Stimulated activated naive CD8-positive, alpha-beta T cell treated with anti-CD3 and anti-CD28 coated beads, Interleukin-15, Interleukin-2, amounts not matched to agents 100 ng/mL and 50 ng/mL, for 24 hours (primary cell): ENCODE results near the gene STX18.
"Not testable (repeated sequence)": the region's sequence is repeated elsewhere in the genome, so short reads cannot be mapped to it uniquely, and the experiment has no call there.

Experiments
- H3K27ac Mint-ChIP-seq: one replicate; pipeline ENCODE4 v1.8.0; 2021; ENCODE audit warnings: mild to moderate bottlenecking, mixed read lengths
- H3K27me3 Mint-ChIP-seq: one replicate; pipeline ENCODE4 v1.8.0; 2021; ENCODE audit warnings: mixed read lengths
- H3K36me3 Mint-ChIP-seq: one replicate; pipeline ENCODE4 v1.8.0; 2021; ENCODE audit warnings: low read depth, mixed read lengths
- H3K4me1 Mint-ChIP-seq: one replicate; pipeline ENCODE4 v1.8.0; 2021; ENCODE audit warnings: low read depth, mixed read lengths
- H3K4me3 Mint-ChIP-seq: one replicate; pipeline ENCODE4 v1.8.0; 2021; ENCODE audit warnings: mild to moderate bottlenecking, mixed read lengths
- H3K9me3 Mint-ChIP-seq: one replicate; pipeline ENCODE4 v1.8.0; 2021; ENCODE audit warnings: mixed read lengths

The STX18 gene

DNA sequence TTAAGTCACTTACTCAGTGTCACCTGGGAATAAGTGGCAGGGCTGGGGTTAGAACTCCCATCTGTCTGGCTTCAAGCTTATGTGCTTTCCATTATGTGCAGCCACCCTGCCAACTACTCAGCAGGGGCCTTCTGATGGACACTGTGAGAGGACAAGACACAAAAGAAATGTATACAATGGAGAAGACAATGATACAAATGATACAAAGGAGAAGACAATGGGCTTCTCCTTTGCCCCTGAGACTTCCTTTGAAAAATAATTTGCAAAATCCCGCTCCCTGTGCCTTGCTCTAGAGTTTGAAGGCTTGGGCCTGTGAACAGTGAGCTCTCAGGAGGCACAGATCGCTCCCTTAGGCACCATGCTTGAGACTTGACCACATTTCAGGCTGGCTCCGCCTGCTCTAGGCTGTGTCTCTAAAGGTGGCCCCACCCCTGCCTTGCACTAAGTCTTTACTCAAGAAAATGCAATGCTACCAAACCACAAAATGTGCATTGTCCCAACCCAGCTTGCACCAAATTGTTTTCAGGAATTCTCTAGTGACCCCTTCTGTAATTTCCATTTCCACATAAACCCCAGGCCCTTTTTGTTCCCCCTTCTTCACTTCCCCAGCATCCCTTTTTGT is 27.1 kb upstream of the STX18 start:
- Mint-ChIP-seq H3K4me1 (no peaks in the 10 kb centered on the region), H3K27ac (no peak overlapping the region), H3K4me3 (no peak overlapping the region), H3K36me3 (peaks cover 32% of the 10 kb centered on the region), H3K9me3 (no peaks in the 10 kb centered on the region), H3K27me3 (no peaks in the 10 kb centered on the region)

DNA sequence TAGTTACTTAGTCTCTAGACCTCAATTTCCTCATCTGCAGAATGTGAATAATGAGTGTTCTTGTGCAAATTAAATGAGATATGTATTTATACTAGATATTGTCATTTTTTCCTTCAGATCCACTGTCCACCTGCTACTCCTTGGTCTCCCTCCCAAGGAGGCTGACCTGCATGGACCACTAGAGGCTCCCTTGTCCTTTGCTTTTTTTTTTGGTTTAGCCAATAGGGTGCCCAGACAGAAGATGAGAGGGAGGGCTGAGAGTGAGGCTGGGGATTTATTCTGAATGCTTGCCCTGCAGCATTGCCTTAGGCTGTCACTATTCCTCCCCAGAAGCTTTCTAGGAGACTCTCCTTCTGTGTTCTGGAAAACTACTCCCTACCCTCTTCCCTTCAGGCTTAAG is 24.5 kb upstream of the STX18 start:
- H3K36me3 Mint-ChIP-seq, result peaks cover 42% of the 10 kb centered on the region
- not testable (repeated sequence) for H3K9me3 Mint-ChIP-seq, H3K27ac Mint-ChIP-seq, H3K4me3 Mint-ChIP-seq, H3K27me3 Mint-ChIP-seq, H3K4me1 Mint-ChIP-seq

DNA sequence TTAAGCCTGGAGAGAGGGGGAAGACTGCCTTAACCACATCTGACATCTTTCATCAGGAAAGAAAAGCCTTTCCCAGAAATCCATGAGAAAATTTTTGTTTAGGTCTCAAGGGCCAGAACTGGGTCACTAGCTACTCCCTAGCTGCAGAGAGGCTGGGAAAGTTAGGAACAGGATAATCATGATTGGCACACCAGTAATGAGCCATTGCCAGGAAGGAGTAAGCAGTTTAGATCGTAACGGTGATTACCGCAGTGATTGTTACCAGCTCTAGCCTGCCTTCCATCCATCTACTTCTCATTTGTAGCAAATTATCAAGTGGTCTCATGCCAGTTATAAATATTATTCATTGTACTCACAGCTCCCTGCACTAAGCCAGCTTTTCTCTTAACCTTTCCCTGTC is 22.7 kb upstream of the STX18 start:
- H3K4me3 Mint-ChIP-seq, result no peak overlapping the region
- no peaks in the 10 kb centered on the region for H3K27me3 Mint-ChIP-seq
- peaks cover 41% of the 10 kb centered on the region for H3K36me3 Mint-ChIP-seq
- no peaks in the 10 kb centered on the region for H3K9me3 Mint-ChIP-seq
- H3K4me1 Mint-ChIP-seq, result no peaks in the 10 kb centered on the region
- no peak overlapping the region for H3K27ac Mint-ChIP-seq

DNA sequence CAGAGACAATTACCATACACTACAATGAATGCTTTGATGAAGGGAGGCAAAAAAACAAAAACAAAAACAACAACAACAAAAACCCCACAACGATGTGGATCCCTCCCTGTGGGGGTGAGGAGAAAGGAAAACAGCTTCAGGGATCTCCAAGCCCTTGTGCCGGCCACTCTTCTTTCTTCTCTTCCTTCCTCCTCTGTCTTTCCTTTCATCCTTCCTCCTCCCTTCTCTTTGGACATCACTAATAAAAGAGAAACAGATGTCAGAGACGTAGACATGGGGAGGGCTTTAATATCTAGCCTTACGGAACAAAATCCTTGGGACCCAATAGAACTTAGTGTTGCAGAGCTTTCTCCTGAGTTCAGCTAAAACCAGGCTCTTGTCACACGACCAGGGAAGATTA is 18.8 kb upstream of the STX18 start:
- Mint-ChIP-seq H3K36me3 (peaks cover 41% of the 10 kb centered on the region), H3K27me3 (no peaks in the 10 kb centered on the region), H3K4me1 (no peaks in the 10 kb centered on the region), H3K9me3 (no peaks in the 10 kb centered on the region), H3K4me3 (no peak overlapping the region), H3K27ac (no peak overlapping the region)

DNA sequence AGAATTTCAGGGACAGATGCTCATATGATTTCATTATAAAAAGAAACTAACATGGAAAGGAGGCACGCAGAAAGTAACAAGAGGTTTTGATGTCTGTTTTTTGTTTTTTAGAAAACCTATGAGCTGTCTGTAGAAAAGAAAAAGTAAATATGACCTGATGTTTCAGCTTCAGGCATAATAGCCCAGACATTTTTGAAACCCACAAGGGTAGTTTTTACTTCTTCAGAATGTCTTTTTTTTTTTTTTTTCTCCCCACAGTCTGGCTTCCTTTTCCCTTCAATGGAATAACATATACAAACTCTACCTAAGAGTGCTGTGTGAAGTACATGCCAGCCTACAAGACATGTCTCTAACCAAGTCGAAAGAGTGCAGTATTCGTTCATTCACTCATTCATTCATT is 18.3 kb upstream of the STX18 start:
- Mint-ChIP-seq H3K4me3 (no peak overlapping the region), H3K27me3 (no peaks in the 10 kb centered on the region), H3K27ac (no peak overlapping the region), H3K4me1 (no peaks in the 10 kb centered on the region), H3K9me3 (no peaks in the 10 kb centered on the region), H3K36me3 (peaks cover 40% of the 10 kb centered on the region)

DNA sequence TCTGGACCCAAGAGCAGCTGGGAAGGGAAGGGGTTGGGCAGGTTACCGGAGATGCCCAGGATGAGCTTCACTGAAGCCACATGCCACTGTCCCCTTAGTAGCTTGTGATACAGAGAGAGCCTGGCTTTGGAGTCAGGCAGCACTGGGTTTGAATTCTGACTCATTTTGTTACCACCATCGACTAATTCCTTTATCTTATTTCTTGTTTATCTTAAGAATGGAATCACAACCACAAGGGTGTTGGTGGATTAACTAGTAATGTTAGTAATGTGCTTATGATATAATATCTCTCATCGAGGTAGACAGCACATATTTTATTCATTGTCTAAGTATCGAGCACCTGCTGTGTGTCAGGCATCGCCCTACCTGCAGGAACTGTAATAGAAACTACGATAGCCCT is 17.7 kb upstream of the STX18 start:
- no peaks in the 10 kb centered on the region for H3K9me3 Mint-ChIP-seq
- no peak overlapping the region for H3K4me3 Mint-ChIP-seq
- no peaks in the 10 kb centered on the region for H3K27me3 Mint-ChIP-seq
- no peaks in the 10 kb centered on the region for H3K4me1 Mint-ChIP-seq
- H3K27ac Mint-ChIP-seq, result no peak overlapping the region
- H3K36me3 Mint-ChIP-seq, result peaks cover 40% of the 10 kb centered on the region

DNA sequence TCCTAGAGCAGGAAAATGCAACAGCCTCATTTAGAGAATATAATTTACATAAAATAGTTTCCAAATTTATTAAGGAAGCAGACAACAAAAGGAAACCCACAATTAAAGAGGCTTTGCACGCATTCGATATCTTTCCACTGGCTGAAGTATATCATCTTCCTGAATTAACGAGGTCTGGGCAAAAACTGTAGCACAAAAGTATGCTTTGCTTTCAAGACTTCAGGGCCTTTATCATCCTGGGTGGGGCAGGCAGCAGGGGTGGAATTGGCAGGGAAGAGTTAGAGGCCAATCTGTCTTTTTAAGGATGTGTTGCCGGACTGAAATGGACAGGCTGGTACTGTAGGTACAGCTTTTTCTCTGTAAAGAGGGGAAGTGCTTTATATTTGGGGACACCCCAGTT is 17.0 kb upstream of the STX18 start:
- no peaks in the 10 kb centered on the region for H3K27me3 Mint-ChIP-seq

DNA sequence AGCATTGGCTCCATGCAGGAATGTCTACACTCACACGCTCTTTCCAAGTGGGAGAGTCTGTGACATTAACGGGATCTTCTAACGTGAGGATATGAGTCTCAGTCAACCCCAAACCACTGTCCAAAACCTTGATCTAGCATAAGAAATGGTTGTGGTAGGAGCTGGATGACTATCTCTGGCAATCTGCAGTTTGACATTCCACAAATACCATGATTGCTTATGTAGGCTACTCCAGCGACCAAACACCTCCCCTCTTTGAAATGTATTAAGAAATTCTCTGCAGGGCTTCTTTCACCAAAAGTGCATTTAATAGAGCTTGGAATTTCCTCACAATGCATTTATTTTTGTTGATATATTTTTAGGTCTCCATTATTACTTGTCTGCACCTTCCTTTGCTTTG is 14.1 kb upstream of the STX18 start:
- no peak overlapping the region for H3K27ac Mint-ChIP-seq
- H3K4me1 Mint-ChIP-seq, result no peaks in the 10 kb centered on the region
- H3K36me3 Mint-ChIP-seq, result peaks cover 49% of the 10 kb centered on the region
- H3K4me3 Mint-ChIP-seq, result no peak overlapping the region
- no peaks in the 10 kb centered on the region for H3K27me3 Mint-ChIP-seq
- H3K9me3 Mint-ChIP-seq, result no peaks in the 10 kb centered on the region

More for the DNA sequence above, 17.0 kb upstream of the STX18 start:
- Mint-ChIP-seq H3K36me3 (peaks cover 39% of the 10 kb centered on the region), H3K9me3 (no peaks in the 10 kb centered on the region), H3K27ac (no peak overlapping the region), H3K4me1 (no peaks in the 10 kb centered on the region), H3K4me3 (no peak overlapping the region)

DNA sequence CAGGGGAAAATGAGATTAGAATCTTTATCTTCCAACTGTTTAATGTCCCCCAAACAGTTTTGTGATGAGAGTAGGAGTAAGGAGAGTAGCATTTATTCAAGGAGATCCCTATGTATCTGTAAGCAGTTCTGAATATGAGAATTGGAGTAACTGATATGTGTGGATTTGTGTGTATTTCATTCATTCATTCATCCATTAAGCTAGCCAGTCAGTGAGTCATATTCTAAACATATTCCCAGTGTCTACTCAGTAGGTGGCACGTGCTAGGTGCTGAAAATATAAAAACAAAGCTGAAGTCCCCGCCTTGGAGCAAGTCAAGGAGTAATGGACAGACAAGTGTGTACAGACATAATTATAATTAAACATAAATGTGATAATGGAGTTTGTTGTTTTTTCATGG is 12.4 kb upstream of the STX18 start:
- Mint-ChIP-seq H3K9me3 (no peaks in the 10 kb centered on the region), H3K36me3 (peaks cover 61% of the 10 kb centered on the region), H3K4me3 (no peak overlapping the region), H3K4me1 (no peaks in the 10 kb centered on the region), H3K27ac (no peak overlapping the region), H3K27me3 (no peaks in the 10 kb centered on the region)

DNA sequence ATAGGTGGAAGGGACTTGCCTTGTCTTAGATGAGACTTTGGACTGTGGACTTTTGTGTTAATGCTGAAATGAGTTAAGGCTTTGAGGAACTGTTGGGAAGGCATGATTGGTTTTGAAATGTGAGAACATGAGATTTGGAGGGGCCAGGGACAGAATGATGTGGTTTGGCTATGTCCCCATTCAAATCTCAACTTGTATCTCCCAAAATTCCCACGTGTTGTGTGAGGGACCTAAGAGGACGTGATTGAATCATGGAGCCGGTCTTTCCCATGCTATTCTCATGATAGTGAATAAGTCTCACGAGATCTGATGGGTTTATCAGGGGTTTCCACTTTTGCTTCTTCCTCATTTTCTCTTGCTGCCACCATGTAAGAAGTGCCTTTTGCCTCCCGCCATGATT is 10.2 kb upstream of the STX18 start:
- not testable (repeated sequence) for H3K27me3 Mint-ChIP-seq, H3K4me3 Mint-ChIP-seq, H3K9me3 Mint-ChIP-seq, H3K27ac Mint-ChIP-seq, H3K4me1 Mint-ChIP-seq
- peaks cover 78% of the 10 kb centered on the region for H3K36me3 Mint-ChIP-seq

DNA sequence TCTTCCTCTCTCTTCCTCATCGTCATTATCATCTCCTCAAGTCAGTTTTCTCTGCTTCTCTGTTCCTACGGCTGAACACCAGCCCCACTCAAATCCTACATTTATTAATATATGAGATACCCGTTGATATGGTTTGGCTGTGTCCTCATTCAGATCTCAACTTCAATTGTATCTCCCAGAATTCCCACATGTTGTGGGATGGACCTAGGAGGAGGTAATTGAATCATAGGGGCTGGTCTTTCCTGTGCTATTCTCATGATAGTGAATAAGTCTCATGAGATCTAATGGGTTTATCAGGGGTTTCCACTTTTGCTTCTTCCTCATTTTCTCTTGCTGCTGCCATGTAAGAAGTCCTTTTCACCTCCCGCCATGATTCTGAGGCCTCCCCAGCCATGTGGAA is 8.3 kb upstream of the STX18 start:
- H3K36me3 Mint-ChIP-seq, result peaks cover 79% of the 10 kb centered on the region
- not testable (repeated sequence) for H3K4me3 Mint-ChIP-seq, H3K27me3 Mint-ChIP-seq

DNA sequence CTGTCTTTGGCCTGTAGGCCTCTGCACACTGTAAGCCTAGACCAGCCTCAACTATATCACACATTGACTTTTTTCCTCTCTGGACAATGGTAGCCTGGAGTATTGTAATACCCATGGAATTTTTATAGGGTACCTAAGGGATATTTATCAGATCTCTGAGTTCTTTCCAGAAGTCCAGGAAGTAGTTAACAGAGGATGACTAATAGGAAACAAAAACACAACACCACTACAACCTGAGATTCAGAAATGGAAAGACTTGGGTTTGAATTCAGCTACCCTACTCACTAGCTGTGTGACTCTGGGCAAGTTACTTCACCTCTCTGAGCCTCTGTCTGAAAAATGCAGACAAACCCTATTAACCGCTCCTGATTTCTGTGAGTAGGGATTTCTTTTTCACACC is 7.7 kb upstream of the STX18 start:
- Mint-ChIP-seq H3K27ac (no peak overlapping the region), H3K4me1 (no peaks in the 10 kb centered on the region), H3K9me3 (no peaks in the 10 kb centered on the region), H3K4me3 (no peak overlapping the region), H3K27me3 (no peaks in the 10 kb centered on the region), H3K36me3 (peaks cover 74% of the 10 kb centered on the region)

More for the DNA sequence above, 8.3 kb upstream of the STX18 start:
- not testable (repeated sequence) for H3K4me1 Mint-ChIP-seq, H3K9me3 Mint-ChIP-seq, H3K27ac Mint-ChIP-seq

DNA sequence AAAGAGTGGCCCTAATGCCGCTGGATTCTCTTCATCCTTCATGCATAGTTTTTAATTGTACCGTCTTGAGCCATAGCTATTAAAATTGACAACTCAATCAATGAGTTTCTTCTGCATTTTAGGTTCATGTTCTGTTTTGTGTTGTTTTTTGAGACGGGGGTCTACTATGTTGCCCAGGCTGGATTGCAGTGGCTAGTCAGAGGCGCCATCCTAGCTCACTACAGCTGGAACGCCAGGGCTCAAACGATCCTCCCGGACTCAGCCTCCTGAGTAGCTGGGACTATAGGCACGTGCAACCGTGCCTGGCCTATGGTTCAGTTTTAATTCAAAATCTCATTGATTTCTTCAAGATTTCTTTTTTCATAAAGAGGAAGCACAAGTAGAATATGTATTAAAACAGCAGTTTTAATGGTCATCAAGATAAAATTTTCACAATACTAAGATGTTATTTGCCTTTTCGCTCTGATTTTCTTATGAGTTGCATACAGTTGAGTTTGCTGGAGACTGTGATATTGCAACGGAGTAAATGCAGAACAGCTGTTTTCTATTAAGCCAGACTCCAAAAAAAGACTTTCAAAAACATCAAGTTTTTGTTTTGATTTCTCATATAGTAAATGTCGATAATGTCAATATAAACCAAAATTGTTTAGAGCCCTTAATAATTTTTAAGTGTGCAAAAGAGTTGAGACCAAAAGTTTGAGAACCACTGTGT is 1.1 kb upstream of the STX18 start:
- Mint-ChIP-seq H3K4me1 (peaks cover 46% of the 10 kb centered on the region), H3K4me3 (peak overlapping the region; percentile 94), H3K27me3 (no peaks in the 10 kb centered on the region), H3K36me3 (peaks cover 20% of the 10 kb centered on the region), H3K9me3 (no peaks in the 10 kb centered on the region), H3K27ac (peak overlapping the region; percentile 93)

DNA sequence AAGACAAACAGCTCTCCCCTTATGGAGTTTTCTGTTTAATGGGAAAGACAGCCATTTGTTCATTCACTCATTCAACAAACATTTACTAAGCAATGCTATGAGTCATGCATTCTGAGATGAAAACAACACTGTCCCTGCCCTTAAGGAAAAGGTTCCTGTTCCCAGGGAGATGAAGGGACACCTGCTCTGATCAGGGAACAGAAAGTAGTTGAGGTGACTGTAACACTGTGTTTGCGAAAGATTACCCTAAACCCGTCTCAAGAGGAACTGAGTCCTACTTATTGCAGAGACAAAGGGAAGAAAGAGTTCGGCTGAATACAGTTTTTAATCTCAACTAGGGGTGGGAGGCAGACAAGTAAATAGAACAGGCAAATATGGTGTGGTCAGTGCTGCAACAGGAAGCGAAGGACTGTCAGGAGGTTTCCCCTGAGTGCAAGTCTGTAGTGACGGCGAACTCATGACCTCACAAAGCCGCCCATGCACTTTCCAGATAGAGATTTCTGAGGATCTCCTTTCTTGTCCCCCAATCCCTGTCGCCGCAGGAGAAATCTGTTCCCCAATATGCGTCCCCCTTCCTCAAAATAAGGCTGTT is 712 bp downstream of the STX18 start:
- H3K4me1 Mint-ChIP-seq, result peaks cover 46% of the 10 kb centered on the region
- peak overlapping the region; percentile 93 for H3K27ac Mint-ChIP-seq
- H3K36me3 Mint-ChIP-seq, result peaks cover 9% of the 10 kb centered on the region
- H3K27me3 Mint-ChIP-seq, result no peaks in the 10 kb centered on the region
- H3K9me3 Mint-ChIP-seq, result no peaks in the 10 kb centered on the region
- peak overlapping the region; percentile 94 for H3K4me3 Mint-ChIP-seq

DNA sequence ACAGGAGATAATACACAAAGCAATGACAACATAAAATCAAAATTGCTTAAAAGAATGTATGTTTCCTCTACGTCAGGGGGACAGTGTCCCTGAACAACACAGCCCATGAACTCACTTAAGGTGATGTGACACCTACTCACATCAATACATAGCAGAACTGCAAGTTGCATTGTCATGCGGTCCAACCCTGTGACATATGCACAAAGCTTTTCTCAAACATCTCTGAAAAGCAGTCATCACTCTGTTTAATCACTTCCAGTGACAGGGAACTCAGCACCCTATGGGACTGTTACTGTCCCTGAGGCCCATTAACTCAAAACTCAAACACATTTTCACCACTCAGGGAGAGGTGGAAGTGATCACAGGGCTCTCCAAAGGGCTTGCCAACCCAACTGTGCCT is 2.4 kb downstream of the STX18 start:
- Mint-ChIP-seq H3K4me3 (no peak overlapping the region), H3K27ac (no peak overlapping the region), H3K9me3 (no peaks in the 10 kb centered on the region), H3K36me3 (no peaks in the 10 kb centered on the region), H3K4me1 (peaks cover 46% of the 10 kb centered on the region), H3K27me3 (no peaks in the 10 kb centered on the region)

DNA sequence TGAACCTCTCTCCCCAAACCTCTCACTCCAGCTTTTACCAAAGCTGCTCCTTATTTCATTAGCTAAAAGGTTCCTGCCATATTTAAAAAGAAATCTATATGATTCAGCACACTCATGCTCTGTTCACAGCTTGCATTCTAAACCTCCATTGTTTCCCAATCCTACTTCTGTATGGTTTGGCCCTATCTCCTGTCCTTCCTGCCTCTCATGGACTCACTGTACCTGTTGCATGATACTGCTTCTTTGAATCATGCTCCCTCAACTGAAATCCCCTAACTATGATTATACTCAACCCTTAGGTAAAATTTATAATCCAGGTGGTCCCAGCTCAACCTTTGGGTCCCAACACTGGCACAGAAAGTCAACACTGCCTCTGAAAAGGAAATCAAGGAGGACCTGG is 6.3 kb downstream of the STX18 start:
- no peak overlapping the region for H3K4me3 Mint-ChIP-seq
- peaks cover 12% of the 10 kb centered on the region for H3K36me3 Mint-ChIP-seq
- H3K9me3 Mint-ChIP-seq, result no peaks in the 10 kb centered on the region

More for the DNA sequence above, 6.3 kb downstream of the STX18 start:
- Mint-ChIP-seq H3K27ac (no peak overlapping the region), H3K27me3 (no peaks in the 10 kb centered on the region), H3K4me1 (peaks cover 19% of the 10 kb centered on the region)
